ENCODE results near the gene KREMEN2. TPM values are rescaled to one million over a fixed set of nuclear protein-coding genes. Genes with fewer than 3 reads are reported as not detected.
A peak's percentile ranks its signal among the peaks of the same experiment; 100 is the strongest.

Gene KREMEN2
- total and polyA plus RNA-seq, 2 of the 13 experiments (the other 11 are each of a cell fraction or from before 2014, with no cell fraction given) = 0.48 to 1.2 TPM

DNA sequence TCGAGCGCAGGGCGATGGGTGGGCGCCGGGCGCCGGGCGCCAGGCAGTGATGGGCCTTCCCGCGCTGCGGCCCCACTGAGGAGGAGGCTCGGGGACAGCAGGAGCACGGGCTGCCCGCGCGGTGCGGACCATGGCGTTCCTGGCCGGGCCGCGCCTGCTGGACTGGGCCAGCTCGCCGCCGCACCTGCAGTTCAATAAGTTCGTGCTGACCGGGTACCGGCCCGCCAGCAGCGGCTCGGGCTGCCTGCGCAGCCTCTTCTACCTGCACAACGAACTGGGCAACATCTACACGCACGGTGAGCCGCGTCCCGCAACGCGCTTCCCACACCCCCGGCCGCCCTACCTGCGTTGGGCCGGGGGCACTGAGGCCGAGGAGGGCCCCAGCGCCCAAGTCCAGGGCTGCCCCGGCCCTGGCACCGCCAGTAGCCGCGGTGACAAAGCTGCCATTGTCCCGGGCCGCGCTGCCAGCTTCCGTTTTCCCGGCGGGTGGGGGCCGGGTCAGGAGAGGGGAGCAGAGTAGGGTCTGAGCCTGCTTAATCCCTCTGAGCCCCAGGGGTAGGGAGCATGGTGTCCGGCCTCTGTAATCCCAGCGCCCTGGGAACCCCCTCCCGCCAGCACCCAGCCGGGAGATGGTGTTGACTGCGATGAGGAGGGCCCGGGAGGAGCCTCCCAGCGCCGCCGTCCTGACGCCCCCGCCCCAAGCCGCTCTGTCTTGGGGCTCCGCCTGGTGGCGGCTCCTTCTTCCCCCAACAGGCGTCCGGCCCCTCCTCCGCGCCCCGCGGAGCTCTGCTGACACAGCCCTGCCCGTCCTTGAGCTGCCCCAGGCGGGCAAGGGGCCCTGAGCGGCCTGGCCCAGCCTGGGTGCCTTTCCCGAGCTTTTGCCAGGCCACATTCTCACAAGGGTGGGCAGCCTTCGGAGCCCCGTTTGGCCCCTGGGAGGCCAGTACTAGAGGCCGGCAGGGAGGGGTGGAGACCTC, 5.8 kb downstream of the KREMEN2 start (continued):
- TF ChIP-seq, protein P1, sequence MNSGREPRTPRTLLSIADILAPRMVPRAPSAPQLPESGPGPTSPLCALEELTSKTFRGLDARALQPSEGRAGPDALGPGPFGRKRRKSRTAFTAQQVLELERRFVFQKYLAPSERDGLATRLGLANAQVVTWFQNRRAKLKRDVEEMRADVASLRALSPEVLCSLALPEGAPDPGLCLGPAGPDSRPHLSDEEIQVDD (CRISPR knock-in tag; IDR thresholded peaks at IDR 0.05; ENCODE audit: borderline replicate concordance) = no peak
- TF ChIP-seq, protein P2, sequence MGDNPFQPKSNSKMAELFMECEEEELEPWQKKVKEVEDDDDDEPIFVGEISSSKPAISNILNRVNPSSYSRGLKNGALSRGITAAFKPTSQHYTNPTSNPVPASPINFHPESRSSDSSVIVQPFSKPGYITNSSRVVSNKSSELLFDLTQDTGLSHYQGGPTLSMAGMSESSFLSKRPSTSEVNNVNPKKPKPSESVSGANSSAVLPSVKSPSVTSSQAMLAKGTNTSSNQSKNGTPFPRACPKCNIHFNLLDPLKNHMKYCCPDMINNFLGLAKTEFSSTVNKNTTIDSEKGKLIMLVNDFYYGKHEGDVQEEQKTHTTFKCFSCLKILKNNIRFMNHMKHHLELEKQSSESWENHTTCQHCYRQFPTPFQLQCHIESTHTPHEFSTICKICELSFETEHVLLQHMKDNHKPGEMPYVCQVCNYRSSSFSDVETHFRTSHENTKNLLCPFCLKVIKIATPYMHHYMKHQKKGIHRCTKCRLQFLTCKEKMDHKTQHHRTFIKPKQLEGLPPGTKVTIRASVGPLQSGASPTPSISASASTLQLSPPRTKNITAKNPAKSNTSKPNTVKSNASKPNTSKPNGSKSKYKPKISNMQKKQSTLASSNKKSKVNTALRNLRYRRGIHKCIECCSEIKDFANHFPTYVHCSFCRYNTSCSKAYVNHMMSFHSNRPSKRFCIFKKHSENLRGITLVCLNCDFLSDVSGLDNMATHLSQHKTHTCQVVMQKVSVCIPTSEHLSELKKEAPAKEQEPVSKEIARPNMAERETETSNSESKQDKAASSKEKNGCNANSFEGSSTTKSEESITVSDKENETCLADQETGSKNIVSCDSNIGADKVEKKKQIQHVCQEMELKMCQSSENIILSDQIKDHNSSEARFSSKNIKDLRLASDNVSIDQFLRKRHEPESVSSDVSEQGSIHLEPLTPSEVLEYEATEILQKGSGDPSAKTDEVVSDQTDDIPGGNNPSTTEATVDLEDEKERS (CRISPR knock-in tag; IDR thresholded peaks at IDR 0.05) = 0 out of 2 replicates have a peak, but pooled peaks have one; percentile 41
- TF ChIP-seq SSRP1 (CRISPR knock-in tag; IDR thresholded peaks at IDR 0.05) = no peak
- TF ChIP-seq, protein P3, sequence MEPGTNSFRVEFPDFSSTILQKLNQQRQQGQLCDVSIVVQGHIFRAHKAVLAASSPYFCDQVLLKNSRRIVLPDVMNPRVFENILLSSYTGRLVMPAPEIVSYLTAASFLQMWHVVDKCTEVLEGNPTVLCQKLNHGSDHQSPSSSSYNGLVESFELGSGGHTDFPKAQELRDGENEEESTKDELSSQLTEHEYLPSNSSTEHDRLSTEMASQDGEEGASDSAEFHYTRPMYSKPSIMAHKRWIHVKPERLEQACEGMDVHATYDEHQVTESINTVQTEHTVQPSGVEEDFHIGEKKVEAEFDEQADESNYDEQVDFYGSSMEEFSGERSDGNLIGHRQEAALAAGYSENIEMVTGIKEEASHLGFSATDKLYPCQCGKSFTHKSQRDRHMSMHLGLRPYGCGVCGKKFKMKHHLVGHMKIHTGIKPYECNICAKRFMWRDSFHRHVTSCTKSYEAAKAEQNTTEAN (CRISPR knock-in tag; conservative IDR thresholded peaks at IDR 0.05) = no peak
- no peak for TF ChIP-seq ZNF780A (CRISPR knock-in tag; IDR thresholded peaks at IDR 0.05)
- no peak for TF ChIP-seq ZKSCAN1 (IDR thresholded peaks at IDR 0.05; ENCODE audit: low read length)
- no peak; the same call in 1 of the 2 replicates for TF ChIP-seq ZNF501 (CRISPR knock-in tag; IDR thresholded peaks at IDR 0.05)
- no peak for TF ChIP-seq ZNF224 (CRISPR knock-in tag; IDR thresholded peaks at IDR 0.05)
- TF ChIP-seq ZNF383 (CRISPR knock-in tag; IDR thresholded peaks at IDR 0.05; ENCODE audit: borderline replicate concordance) = no peak
- TF ChIP-seq, protein P4, sequence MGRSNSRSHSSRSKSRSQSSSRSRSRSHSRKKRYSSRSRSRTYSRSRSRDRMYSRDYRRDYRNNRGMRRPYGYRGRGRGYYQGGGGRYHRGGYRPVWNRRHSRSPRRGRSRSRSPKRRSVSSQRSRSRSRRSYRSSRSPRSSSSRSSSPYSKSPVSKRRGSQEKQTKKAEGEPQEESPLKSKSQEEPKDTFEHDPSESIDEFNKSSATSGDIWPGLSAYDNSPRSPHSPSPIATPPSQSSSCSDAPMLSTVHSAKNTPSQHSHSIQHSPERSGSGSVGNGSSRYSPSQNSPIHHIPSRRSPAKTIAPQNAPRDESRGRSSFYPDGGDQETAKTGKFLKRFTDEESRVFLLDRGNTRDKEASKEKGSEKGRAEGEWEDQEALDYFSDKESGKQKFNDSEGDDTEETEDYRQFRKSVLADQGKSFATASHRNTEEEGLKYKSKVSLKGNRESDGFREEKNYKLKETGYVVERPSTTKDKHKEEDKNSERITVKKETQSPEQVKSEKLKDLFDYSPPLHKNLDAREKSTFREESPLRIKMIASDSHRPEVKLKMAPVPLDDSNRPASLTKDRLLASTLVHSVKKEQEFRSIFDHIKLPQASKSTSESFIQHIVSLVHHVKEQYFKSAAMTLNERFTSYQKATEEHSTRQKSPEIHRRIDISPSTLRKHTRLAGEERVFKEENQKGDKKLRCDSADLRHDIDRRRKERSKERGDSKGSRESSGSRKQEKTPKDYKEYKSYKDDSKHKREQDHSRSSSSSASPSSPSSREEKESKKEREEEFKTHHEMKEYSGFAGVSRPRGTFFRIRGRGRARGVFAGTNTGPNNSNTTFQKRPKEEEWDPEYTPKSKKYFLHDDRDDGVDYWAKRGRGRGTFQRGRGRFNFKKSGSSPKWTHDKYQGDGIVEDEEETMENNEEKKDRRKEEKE (IDR thresholded peaks at IDR 0.05) = no peak
- TF ChIP-seq, protein P5, sequence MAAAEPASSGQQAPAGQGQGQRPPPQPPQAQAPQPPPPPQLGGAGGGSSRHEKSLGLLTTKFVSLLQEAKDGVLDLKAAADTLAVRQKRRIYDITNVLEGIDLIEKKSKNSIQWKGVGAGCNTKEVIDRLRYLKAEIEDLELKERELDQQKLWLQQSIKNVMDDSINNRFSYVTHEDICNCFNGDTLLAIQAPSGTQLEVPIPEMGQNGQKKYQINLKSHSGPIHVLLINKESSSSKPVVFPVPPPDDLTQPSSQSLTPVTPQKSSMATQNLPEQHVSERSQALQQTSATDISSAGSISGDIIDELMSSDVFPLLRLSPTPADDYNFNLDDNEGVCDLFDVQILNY (CRISPR knock-in tag; conservative IDR thresholded peaks at IDR 0.05) = no peak
- TF ChIP-seq ZFP41 (CRISPR knock-in tag; IDR thresholded peaks at IDR 0.05; ENCODE audit: borderline replicate concordance) = no peak
- 0 out of 2 replicates have a peak, but pooled peaks have one; percentile 16 for TF ChIP-seq PPARG (CRISPR knock-in tag; conservative IDR thresholded peaks at IDR 0.05)
- no peak for TF ChIP-seq IKZF4 (CRISPR knock-in tag; IDR thresholded peaks at IDR 0.05; ENCODE audit: borderline replicate concordance, low read depth, not compliant biosample characterization)
- no peak for TF ChIP-seq REL (CRISPR knock-in tag; conservative IDR thresholded peaks at IDR 0.05)
- TF ChIP-seq SP4 (CRISPR knock-in tag; IDR thresholded peaks at IDR 0.05) = no peak
- no peak for TF ChIP-seq SNRNP70 (IDR thresholded peaks at IDR 0.05; ENCODE audit: low read depth, low read length)
- no peak for TF ChIP-seq FOXC1 (CRISPR knock-in tag; IDR thresholded peaks at IDR 0.05; ENCODE audit: borderline replicate concordance)
- TF ChIP-seq KLF12 (CRISPR knock-in tag; IDR thresholded peaks at IDR 0.05; ENCODE audit: borderline replicate concordance) = 0 out of 2 replicates have a peak, but pooled peaks have one; percentile 54

Measured in HepG2 (cell line).